MCF 10A (cell line): ENCODE results near the gene PHACTR1. TPM values are rescaled to one million over a fixed set of nuclear protein-coding genes. Genes with fewer than 3 reads are reported as not detected.

Source experiments
- BruUV-seq: library from RNA; stranded (reverse); fragments of 400-500 nt; replicated peaks from 2 replicates; lab custom pipeline; 2021; lab: Mats Ljungman, UMichigan
- CTCF ChIA-PET: fragments of 300-600 bp; sonication (Branson Sonifier 250); formaldehyde crosslinking; extraction: SDS; loops from one replicate; lab custom pipeline; 2021; ENCODE audit warnings: antibody characterized with exemption, inconsistent platforms; lab: Yijun Ruan, JAX
- POLR2A ChIA-PET: fragments of 300-600, 350-650 bp; sonication (Branson Sonifier 250); formaldehyde crosslinking; extraction: SDS; loops from one replicate; lab custom pipeline; 2020; ENCODE audit warnings: antibody characterized with exemption, inconsistent platforms; lab: Yijun Ruan, JAX
- DNase-seq: peaks from one replicate; pipeline ENCODE4 v3.0.0-alpha.2; 2018; ENCODE audit not compliant: unreplicated experiment
- H3K27ac Mint-ChIP-seq: one replicate; pipeline ENCODE4 v1.8.0; 2022; ENCODE audit warnings: mild to moderate bottlenecking, low read depth, mixed read lengths; ENCODE audit not compliant: unreplicated experiment
- H3K27me3 Mint-ChIP-seq: one replicate; pipeline ENCODE4 v1.8.0; 2022; ENCODE audit warnings: mixed read lengths; ENCODE audit not compliant: insufficient read depth, unreplicated experiment
- H3K36me3 Mint-ChIP-seq: one replicate; pipeline ENCODE4 v1.8.0; 2022; ENCODE audit warnings: mild to moderate bottlenecking, moderate library complexity, mixed read lengths; ENCODE audit not compliant: insufficient read depth, unreplicated experiment
- H3K4me1 Mint-ChIP-seq: one replicate; pipeline ENCODE4 v1.8.0; 2022; ENCODE audit warnings: mixed read lengths; ENCODE audit not compliant: insufficient read depth, unreplicated experiment
- H3K4me3 Mint-ChIP-seq: one replicate; pipeline ENCODE4 v1.8.0; 2022; ENCODE audit warnings: mild to moderate bottlenecking, moderate library complexity, mixed read lengths; ENCODE audit not compliant: unreplicated experiment
- H3K9me3 Mint-ChIP-seq: one replicate; pipeline ENCODE4 v1.8.0; 2022; ENCODE audit warnings: mixed read lengths; ENCODE audit not compliant: unreplicated experiment
- CTCF ChIP-seq: fragments of 200-600 bp; IDR thresholded peaks from one replicate; pipeline ENCODE4 v1.8.0; 2022; ENCODE audit warnings: antibody characterized with exemption, mild to moderate bottlenecking; ENCODE audit not compliant: unreplicated experiment
- intact Hi-C: fragments of 100-400 bp; cut with micrococcal nuclease; formaldehyde crosslinking; loops from 2 replicates; pipeline ENCODE4 v1.14.1; 2022
- total RNA-seq: library from RNA; stranded (reverse); gene quantifications from 2 replicates; pipeline ENCODE4 v1.2.3, GENCODE V29; 2022

PHACTR1 gene
- total RNA-seq, 1 experiment from 2014 or later, result not detected

- BruUV-seq, result no TSS peak
- Mint-ChIP-seq H3K27ac (no peak overlapping the region), H3K9me3 (no peaks in the 10 kb centered on the region), H3K4me1 (peaks cover 13% of the 10 kb centered on the region), H3K4me3 (peak overlapping the region; percentile 65), H3K36me3 (no peaks in the 10 kb centered on the region), H3K27me3 (peaks cover 51% of the 10 kb centered on the region)
- no peak for DNase-seq
- intact Hi-C loops, result no loop called here
- ChIA-PET POLR2A (interaction anchor here (1.4 kb wide), 1 partner anchor 211 kb away, joined by 3 read pairs; no protein-coding TSS in a partner anchor), CTCF (interaction anchor here (0.7 kb wide), 1 partner anchor 86 kb away, joined by 3 read pairs; no protein-coding TSS in a partner anchor)
- no peak for TF ChIP-seq CTCF
Measured at GRCh38 chr6:12956991-12957320, 240.4 kb downstream of the PHACTR1 start.

GRCh38 chr6:12957321-12958051 lies 240.9 kb downstream of the PHACTR1 start:
- peaks cover 46% of the 10 kb centered on the region for H3K27me3 Mint-ChIP-seq
- peak; percentile 52 for DNase-seq
- intact Hi-C loops, result no loop called here
- POLR2A ChIA-PET, result interaction anchor here (0.6 to 1.4 kb wide), 3 partner anchors 47 to 371 kb away, joined by 3 read pairs; partner anchors contain the start of gene TBC1D7
- BruUV-seq, result no TSS peak
- peak overlapping the region; percentile 65 for H3K4me3 Mint-ChIP-seq
- TF ChIP-seq CTCF, result no peak
- CTCF ChIA-PET, result interaction anchor here (0.7 to 1.1 kb wide), 2 partner anchors 28 to 373 kb away, joined by 4 read pairs; no protein-coding TSS in a partner anchor
- H3K36me3 Mint-ChIP-seq, result no peaks in the 10 kb centered on the region
- H3K27ac Mint-ChIP-seq, result peak overlapping the region; percentile 35
- H3K4me1 Mint-ChIP-seq, result peaks cover 13% of the 10 kb centered on the region
- no peaks in the 10 kb centered on the region for H3K9me3 Mint-ChIP-seq

GRCh38 chr6:12958052-12958706 lies 241.6 kb downstream of the PHACTR1 start:
- H3K27ac Mint-ChIP-seq, result no peak overlapping the region
- no peak for DNase-seq

More at GRCh38 chr6:12958052-12958706, 241.6 kb downstream of the PHACTR1 start:
- no peaks in the 10 kb centered on the region for H3K36me3 Mint-ChIP-seq
- no peak for TF ChIP-seq CTCF
- peaks cover 19% of the 10 kb centered on the region for H3K4me1 Mint-ChIP-seq
- intact Hi-C loops, result no loop called here
- H3K9me3 Mint-ChIP-seq, result no peaks in the 10 kb centered on the region
- H3K4me3 Mint-ChIP-seq, result no peak overlapping the region
- POLR2A ChIA-PET, result interaction anchor here (0.6 to 1.4 kb wide), 3 partner anchors 48 to 371 kb away, joined by 3 read pairs; partner anchors contain the start of gene TBC1D7
- BruUV-seq, result no TSS peak
- peaks cover 43% of the 10 kb centered on the region for H3K27me3 Mint-ChIP-seq
- CTCF ChIA-PET, result interaction anchor here (0.7 to 1.1 kb wide), 2 partner anchors 28 to 373 kb away, joined by 4 read pairs; no protein-coding TSS in a partner anchor
